Stimulated activated CD4-positive, alpha-beta T cell treated with anti-CD3 and anti-CD28 coated beads, TNF-alpha, amount 100 ng/mL, for 24 hours (primary cell): ENCODE results near the gene SDC4.

ENCODE experiments used
- DNase-seq, 3 experiments: peaks; one replicate each; pipeline ENCODE4 v3.0.0-alpha.2; 2020; ENCODE audit warnings: low read depth in 3 of 3

SDC4 gene

DNA sequence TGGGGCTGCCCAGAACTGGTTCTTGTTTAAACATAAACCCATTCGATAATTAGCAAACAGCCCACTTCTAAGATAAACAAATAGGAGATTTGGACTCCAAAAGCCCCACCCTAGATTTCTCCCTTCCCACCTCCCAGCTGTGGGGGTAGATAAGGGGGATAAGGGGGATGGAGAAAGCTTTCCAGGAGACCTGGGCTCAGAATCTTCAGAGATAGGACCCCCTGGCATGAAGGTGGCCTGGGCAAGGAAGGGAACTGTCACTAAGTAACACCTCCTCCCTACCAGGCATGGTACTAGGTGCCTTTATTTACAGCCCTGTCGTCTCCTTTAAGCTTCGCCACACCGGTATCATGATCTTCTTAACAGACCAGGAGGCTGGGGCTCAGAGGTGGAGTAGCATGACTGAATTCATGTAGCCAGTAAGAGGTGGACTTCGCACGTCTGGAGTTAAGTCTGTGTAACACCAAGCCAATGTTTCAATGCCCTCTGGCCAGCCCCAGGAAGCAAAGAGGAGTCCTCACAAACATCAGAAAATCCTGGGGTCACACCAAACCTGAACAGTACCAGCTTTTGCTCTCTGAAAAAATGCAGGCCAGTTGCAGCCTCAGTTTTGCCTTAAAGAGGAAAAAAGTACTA, 4.6 kb downstream of the SDC4 start:
- DNase-seq: no peak

DNA sequence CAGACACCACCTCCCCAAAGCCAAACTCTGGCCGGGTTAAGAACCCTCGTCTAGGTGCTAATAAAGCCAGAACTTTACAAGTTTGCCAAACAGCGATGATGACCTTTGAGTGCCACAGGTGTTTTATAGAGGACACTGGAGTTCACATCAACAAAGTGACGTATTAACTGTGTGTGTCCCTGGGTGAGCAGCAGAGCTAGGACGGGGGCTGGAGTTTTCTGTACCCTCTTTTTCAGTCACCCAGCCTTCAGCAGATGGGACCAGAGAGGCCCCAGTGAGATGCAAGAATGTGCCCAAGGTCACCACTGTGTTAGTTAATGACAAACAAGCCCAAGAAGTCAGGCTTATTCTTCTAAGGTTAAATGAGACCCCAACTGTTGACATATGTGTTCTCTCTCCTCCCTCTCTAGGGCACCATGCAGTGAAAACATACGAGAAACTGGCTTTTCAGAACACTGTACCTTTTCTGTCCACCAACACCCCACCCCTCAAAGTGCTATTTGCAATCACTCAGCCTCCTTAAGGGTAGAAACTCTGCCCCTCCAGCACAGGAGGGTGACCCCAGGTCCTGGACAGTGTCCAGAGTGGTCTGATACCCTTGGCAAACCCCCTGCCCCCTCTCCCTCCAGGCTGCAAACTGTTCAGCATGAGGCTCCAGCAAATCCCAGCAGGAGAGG, 5.2 kb downstream of the SDC4 start:
- DNase-seq: no peak

DNA sequence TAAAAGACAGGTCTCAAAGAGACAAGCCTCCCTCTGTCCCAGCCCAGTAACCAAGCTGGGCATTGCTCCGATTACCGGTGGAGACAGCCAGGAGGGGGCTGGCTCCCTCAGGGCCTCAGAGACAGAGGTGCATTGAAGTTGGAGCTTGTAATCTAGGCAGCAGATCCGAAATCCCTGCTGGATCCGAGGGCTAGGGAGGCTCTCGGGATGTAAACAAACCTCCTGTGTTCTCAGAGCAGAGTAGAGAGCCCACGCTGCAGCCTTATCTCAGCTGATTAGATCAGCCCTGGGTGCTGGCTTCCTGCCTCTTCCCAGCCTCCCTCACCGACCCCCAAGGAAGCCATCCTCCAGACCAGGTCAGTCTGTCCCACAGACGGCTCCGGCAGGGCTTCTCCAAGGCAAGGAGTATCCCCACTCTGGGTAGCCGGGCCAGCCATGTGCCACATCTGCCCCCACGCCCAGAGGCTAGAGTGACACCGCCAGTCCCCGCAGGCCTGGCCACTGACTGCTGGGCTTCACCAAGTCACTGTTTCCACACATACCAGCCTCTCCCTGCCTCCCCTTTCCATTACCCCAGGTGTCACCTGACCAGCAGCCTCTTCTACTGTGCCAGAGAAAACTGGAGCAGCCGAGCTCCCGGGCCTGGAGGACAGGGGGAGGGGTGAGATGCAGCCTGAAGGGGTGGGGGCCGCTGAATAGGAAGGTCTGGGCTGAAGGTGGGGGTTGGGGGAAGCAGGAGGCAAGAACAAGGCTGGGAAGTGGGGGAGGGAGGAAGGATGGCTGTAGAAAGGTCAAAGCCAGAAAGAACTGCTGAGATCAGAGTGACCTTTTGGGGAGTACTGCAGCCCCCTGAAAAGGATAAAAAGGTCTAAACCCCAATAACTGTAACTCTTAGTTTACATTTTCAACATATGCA, 6.0 kb downstream of the SDC4 start:
- no peak for DNase-seq

DNA sequence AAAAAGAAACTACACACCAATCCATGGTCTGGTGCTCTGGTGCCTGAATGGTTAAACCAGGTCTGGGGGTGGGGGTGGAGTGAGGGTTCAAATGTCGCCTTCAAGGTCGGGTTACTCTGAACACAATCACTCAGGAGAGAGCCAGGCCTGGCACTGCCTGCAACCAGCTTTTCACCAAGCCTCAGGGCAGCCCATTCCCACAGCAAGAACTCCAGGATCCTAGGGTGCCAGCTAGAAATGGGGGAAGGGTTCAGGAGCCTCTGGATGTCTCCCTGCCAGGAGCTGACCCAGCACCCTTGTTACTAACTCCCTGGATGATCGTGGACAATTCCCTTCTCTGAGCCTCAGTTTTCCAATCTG, 6.7 kb downstream of the SDC4 start:
- DNase-seq: no peak

DNA sequence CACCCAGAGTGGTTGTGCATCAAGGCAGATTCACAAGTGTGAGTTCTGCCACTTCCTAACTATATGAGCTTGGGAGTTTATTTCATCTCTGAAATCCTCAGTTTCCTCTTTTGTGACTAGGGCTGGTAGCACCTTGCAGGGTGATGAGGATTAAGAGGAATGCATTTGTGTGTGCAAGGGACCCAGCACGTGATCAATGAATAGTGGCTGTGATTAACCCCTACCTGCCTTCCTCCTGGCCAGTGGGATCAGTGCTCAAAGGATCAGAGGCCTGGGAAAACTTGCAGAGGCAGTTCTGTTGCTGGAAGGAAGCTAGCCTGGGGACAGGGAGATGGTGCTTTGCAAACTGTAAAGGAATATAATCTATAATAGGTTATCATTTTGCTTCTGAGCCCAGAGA, 7.3 kb downstream of the SDC4 start:
- no peak for DNase-seq

DNA sequence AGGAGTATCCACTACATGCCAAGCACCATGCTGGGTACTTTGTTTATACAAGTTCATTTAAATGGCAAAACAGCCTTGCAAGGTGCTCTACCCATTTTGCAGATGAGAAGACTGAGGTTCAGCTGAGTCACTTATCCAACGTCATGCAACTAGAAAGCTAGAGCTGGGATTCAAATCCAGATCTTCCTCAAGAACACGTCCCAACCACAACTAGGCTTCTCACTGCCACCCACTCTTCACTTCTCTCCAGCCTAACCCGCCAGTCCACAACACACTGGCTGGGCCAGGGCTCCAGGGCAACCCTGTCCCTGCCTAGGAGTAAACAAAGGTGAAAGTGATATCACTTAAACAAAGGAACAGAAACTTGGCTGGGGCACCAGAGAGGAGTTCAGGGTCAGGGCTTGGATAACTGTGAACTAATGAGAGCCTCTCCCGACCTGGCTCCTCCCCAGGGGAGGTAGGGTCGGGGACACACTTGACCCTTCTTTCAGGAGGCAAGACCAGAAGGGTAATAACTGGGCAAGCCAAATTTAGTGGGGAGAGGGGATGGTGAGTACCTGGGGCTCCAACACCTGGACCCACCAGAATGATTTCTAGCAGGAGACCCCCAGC, 7.9 kb downstream of the SDC4 start:
- no peak for DNase-seq

DNA sequence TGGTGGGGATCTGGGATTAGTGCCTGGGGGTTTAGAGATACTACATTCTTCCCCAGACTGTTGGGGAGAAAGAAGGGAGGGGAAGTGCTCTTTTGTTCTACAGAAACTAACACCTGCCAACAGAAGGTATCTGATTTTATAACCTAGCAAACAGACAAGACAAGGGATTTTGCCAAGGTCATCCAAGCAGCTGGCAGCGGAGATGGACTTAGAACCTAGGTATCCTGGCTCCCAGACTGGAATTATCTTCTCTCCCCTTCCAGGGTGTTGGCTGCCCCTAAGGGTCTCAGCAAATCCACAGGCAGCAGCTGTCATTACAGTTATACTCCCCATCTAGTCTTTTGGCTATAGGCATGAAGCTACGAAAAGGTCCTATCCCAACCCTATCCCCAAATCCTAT, 8.4 kb downstream of the SDC4 start:
- no peak for DNase-seq

DNA sequence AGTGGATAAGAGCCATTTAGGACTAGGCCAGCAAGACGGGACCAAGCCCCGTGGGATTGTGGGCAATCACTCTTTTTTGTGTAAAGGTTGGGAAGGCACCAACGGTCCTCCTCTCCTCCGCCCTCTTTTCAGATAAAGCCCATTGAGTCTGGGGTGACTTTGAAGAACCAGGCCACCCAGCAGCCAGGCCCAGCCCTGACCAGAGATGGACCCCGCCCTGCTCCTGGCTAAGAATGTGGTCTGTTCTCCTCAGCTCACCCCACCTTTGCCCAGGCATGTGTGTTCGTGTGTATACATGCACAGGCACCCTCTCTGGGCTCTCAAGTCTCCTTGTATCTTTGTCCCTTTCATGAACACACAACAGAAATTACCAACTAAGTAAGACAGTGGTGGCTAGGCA, 9.1 kb downstream of the SDC4 start:
- DNase-seq: no peak

DNA sequence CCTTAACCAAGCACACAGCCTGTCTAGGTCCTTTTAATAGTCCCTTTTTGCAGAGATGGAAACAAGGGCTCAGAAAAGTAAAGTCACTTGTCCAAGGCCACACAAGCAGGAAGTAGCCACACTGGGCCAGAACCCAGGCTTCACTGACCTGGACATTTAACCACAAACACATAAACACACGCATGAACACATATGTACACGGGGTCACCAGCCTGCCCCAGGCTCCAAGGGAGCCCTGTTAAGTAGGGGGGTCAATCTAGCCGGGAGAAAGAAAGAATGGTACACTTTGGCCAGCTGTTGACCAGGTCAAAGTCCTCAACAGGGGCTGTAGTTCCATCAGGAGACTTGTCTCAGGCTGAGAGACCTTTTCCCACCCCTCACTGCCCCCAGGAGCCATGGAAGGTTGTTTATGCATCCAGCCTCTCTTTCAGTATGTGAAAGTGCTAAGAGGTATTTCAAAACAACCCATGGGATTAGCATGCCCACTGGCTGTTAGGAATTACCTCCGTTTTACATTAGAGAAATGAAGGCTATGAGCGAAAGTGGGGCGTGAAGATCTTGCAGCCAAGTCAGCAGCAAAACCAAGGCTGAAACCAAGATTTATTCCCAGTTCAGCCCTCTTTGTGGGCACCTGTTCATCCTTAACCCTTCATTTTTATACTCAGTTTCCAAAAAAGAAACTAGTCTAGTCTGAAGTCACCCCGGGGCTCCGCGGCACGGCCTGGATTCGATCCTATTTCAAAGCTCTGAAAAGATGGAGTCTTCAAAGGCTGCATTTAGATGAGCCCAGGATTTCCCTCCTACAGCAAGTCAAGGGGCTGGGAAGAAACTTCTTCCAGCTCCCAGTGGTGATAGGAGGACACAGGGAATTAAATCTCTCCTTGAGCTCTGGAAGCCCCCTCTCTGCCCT, 9.8 kb downstream of the SDC4 start:
- no peak for DNase-seq

DNA sequence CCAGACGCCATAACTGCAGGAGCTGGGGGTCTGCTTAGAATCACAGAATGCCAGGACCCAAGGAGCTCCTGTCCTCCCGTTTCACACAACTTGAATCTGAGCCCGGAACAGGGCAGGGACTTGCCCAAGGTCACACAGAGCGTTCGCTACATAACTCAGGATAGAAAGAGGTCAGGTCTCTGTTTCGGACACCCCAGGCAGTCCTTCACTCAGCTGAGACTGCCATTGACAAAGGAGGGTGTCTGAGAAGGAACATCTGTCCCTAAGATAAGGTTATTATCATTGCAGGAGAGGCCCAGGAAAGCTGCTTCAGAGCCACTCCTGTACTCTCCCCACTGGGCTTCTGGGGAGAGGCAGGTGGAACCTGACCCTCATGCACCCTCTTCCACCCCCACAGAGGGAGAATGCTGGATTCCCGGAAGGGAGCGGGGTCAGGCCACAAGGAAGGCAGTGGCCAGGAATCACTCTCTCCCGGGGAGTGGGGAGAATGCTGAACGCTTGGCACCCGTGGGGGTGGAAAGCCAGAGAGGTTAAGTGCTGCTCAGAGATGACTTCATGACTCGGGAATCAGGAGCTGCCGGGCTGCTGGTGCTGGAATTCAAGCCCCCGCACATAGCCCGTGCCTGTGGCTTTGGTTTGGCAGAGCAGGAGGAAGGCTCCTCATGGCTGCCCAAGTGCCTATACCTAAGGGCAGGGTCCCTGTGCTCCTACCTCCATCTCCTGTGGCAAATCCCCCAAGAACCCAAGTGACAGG, 10.7 kb downstream of the SDC4 start:
- no peak for DNase-seq

DNA sequence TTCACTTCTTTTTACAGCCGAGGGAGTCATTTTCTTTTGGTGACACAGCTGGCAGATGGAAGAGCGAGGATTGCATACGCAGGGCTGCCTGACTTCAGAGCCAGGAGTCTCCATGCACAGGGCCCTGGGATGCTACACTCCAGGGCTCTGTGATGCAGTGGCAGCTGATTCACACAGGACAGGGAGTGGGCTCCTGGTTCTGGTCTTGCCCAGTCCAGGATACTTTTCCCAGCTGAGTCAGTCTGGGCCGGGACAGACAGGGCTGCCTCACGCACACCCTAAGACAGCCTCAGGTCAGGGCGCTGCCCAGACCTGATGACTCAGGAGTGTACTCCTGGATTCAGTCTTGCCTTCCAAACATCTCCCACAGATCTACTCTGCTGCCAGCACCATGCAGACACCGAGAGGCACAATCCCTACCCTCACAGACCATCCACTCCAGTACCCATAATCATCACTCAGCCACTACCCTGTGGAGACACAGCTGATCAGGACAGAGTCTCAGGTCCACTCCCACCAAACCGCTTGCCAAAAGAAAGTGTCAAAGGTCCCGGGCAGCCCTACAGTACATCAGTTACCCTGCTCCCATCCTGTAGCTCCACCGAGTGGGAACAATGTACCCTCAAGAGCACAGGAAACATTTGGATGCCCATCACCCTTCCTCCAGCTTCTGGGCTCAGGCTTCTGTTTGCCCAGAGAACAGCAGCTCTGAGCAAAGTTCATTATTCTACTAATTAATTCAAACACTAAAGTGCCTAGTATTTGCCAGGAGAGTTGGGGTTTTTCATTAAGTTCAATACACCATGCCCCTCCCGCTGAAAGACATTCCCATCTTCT, 11.5 kb downstream of the SDC4 start:
- DNase-seq: no peak

DNA sequence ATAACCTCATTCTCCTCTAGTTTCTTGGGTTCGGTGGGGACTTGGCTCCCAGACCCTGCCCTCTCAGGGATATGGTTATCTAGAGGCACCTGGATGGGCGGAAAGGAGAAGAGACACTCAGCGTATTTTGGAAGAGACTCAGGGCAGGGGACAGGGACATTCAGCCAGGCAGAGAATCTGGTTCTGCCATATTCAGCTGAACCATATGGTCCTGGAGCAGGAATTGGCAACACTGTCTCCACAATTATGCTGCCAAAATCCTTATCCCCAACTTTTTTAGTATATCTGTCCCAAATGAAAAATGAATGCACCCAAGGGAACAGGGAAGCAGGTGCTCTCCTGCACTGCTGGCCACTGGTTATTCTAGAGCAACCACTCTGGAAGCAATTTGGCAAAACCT, 17.7 kb downstream of the SDC4 start:
- no peak for DNase-seq

DNA sequence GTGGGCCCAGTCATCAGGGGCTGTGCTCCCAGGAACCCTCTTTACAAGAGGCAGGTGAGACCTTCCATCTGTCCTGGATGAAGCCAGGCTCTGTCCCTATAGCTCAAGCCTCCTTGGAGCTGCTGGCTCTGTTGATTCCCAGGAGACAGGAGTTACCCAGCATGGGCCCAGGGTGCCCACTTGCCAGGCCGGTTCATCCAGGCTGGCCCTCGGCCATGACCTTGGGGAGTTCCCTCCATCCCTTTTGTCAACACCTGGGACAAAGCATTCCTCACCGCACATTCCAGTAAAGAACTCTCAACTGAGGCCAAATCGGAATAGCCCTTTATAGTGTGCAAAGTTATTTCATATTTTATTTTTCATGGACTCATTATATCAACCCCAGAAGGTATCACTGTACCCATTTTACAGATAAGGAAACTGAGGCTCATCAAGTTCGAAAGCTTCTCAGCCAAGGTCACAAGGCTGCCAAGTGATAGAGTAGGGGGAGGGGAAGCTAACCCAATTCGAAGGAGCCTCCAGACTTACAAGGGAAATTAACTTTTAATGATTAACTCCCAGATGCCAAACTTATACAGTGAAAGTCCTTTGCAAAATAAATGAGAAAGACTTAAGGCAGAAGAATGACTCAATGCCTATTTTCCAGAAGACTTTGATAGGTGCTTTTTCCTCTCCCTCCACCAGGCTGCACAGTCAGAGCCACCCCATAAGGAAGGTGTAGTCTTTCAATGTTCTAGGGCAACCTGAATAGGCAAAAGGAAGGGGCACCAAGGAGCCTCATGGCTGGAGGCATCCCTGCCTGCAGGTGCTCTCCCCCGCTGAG, 18.5 kb downstream of the SDC4 start:
- DNase-seq: no peak

DNA sequence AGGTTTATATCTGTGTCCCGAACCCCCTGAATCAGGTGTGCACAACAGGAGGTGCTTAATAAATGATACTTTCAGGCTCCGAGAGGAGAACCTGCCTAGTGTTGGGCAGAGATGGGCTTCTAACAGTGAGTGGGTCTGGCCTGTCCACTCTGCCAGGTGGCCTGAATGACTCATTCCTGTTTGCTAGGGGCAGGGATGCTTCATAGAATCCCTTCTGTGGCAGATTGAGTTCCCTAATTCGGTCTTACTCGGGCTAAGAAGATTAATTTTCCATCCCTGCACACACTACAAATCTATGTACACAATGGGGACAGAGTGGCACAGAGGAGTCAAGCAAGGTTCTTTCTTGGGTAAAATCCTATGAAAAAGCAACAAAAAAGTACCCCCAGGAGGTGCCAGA, 19.8 kb downstream of the SDC4 start:
- DNase-seq: no peak

DNA sequence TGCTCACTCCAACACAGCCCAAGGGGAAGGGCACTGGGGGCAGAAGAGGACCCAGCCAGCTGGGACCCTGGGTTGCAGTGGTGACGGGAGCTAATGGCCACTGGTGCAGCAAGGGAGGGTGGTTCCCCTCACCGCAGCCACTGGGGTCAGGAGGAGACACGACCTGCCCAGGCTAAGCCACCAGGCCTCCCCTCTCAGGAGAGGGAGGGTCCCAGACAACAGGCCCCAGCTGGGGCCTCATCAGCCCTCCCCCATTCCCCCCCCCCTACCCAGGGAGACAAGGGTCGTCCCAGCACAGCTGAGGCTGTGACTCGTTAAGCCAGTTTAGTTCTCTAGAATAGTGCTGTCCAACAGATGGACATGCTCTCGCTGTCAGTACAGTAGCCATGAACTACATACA, 22.9 kb downstream of the SDC4 start:
- DNase-seq: no peak

DNA sequence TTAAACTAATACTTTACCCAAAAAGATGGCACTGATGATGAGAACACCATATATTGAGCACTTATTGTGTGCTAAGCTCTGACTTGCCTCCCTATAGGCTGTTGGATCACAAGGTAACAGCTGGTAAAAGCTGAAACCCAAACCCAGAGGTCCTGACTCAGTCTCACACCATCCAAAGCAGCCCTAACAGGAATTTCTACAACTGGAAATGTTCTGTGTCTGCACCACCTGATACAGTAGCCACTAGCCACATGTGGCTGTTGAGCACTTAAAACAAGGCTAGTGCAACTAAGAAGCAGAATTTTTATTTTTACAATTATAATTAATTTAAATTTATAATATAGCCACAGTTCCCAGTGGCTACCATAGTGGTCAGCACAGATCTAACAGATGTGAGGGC, 24.5 kb downstream of the SDC4 start:
- no peak for DNase-seq

DNA sequence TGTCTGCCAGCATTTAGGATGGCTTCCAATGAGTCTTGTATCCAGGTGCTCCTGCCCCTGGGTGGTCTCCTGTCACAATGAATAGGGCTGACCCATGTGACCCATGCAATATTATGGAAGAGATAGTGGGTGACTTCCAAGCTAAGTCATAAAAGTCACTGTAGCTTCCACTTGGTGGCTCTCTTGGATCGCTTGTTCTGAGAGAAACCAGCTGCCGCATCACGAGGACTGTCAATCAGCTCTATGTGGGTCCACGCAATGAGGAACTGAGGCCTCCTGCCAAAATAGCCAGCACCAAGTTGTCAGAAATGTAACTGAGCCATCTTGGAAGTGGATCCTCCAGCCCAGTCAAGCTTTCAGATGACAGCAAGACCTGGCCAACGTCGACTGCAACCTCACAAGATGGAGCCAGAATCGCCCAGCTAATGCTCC, 25.3 kb downstream of the SDC4 start:
- no peak for DNase-seq

DNA sequence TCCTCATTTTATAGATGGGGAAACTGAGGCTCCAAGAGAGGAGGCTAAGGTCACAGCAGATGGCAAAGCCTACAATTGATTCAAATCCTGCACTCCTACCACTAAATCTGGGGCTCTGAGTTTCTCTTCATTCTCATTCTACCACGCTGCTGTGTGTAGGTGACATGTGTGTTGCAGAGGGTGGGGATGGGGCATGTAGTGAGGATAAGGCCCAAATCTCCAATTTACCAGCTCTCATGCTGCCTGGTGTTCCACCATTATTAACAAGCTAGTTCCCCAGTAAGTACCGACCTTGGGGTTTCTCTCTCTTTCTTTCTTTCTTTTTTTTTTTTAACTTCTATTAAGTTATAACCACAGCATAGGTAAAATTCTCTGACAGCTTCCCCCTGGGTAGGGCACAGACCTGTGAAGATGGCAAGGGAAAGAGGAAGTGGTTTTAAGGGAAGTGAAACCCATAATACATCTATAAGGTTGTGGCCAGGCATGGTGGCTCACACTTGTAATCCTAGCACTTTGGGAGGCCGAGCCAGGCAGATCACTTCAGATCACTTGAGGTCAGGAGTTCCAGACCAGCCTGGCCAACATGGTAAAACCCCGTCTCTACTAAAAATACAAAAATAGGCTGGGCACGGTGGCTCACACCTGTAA, 27.2 kb downstream of the SDC4 start:
- no peak for DNase-seq
